ENCODE results near the gene GSTM2.

The GSTM2 gene

GRCh38 chr1:109630081-109630897 is 37.6 kb upstream of the GSTM2 start:
- no peak for DNase-seq

GRCh38 chr1:109630898-109631512 is 36.9 kb upstream of the GSTM2 start:
- no peak for DNase-seq

DNA sequence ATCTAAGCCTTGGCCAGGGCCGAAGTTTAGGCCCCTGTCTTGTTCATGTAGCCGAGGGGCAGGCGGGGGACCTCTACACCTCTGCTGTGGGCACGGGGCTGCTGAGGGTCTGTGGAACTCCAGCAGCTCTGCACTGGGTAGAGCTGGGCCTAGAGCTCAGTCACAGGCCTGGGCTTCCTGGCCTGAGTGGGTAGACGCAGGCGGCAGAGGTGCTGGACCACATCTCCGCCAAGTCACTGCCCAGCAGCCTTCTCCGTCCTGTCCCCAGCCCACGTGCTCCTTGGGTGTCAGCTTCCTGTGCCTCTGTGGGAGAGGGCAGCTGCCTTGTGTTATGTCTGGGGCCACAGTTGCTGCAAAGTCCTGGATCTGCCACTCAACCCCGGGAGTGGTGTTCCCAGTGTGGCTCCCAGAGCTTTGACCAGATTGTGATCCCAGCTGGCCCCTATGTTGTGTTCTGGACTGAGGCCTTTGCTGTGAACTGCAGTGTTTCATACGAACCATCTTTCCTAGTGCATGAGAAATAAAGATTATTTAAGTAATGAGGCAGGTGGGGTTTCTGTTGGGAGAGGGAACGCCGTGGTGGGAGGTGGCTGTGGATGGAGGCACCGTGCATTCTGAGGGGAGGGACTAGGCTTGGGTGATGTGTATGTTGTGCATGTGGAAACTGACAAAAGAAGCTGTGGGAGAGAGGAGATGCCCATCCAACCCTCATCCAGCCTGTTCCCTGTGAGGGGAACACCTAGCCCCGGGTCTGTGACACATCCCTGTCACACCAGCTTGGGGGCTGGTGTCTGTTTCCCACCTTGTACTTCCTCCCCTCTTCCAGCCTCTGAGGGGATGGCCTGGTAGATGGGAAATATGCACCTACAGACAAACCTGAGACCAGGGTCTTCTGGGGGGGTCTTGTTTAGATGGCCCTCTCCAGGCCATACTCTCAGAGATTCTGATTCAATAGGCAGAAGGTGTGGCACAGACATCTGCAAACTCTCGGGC is 36.0 kb upstream of the GSTM2 start:
- no peak for DNase-seq

- no peak for DNase-seq
These were observed 35.0 kb upstream of the GSTM2 start for GRCh38 chr1:109632671-109633346.

GRCh38 chr1:109634292-109634691 is 33.6 kb upstream of the GSTM2 start:
- DNase-seq, result peak; percentile 67

- DNase-seq, result no peak
These were observed 32.8 kb upstream of the GSTM2 start for GRCh38 chr1:109634771-109635750.

- no peak for DNase-seq
These were observed 32.0 kb upstream of the GSTM2 start for GRCh38 chr1:109635862-109636200.

DNA sequence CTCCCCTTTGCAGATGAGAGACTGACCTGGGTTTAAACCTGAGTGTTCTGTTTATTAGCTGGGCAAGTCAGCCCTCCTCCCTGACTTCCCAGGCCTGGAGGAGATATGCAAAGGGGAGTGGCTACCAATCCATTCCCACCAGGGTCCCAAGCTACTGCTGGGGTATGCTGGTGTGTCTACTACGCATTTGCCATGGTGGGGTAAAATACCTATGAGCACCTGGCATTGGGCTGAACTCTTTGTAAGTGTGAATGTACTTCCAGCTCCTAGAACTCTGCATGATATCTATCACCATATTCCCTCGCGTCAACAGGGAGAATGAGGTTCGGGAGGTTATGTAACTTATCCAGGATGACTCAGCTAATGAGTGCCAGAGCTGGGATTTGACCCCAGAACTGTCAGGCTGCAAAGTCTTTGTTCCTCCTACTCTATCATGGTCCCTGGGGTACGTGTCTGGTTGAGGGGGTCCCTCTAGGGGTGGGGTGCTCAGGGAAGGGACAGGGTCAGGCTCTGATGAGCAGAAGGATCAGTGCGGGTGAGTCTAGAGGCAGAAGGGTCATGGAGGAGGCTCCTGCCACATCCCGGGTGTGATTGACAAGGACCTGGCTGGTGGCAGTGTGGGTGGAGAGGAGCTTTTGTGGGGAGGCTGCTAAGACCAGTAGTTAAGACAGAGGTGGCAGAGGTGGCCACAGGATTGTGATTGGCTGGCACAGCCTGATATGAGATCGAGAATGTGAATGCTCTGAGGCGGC is 31.5 kb upstream of the GSTM2 start:
- no peak for DNase-seq

- no peak for DNase-seq
These were observed 30.4 kb upstream of the GSTM2 start for GRCh38 chr1:109637446-109637845.

- DNase-seq, result no peak
These were observed 28.6 kb upstream of the GSTM2 start for GRCh38 chr1:109639063-109639840.

DNA sequence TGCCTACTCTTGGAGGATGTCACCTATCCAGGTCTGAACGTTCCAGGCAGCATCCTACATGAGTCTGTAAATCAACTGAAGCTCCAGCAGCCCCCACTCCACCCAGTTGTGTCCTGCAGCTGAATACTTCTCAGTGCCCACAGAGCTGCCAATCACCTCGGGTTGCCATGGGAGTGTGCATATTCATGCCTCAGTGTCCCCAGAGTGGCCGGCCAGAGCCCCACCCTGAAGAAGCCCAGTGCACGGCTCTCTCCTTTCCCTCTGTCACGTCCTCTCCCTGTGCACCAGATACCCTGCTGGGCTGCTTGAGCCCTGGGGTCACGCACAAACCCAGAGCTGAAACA is 28.0 kb upstream of the GSTM2 start:
- no peak for DNase-seq

- peak; percentile 88 for DNase-seq
These were observed 27.5 kb upstream of the GSTM2 start for GRCh38 chr1:109640285-109640865.

DNA sequence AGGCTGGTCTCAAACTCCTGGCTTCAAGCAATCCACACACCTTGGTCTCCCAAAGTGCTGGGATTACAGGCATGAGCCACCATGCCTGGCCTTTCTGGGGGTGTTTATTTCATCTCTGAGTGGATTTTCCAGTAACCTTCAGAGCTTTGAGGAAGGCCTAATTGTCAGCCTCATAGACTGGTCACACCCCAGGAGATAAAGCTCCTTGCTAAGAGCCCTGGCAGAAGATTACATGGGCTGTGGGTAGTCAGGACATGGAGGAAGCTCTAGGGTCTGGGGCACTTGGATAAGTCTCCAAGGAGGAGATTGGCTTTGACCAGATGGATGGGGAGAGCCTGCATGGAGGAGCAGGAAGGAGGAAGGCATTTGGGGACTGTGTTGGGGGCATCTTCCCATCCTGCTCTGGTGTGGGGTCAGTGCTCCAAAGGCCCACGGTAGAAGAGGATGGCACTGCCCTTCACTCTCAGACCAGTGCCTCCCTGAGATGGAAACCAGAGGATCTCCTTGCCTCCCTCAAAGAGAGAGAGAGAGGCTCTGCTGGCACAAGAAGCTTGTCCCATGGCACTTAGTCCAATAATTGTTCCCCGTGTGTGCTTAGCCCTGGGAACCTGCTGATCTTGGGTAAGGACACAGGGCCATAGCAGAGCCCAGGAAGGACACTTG is 26.6 kb upstream of the GSTM2 start:
- no peak for DNase-seq

DNA sequence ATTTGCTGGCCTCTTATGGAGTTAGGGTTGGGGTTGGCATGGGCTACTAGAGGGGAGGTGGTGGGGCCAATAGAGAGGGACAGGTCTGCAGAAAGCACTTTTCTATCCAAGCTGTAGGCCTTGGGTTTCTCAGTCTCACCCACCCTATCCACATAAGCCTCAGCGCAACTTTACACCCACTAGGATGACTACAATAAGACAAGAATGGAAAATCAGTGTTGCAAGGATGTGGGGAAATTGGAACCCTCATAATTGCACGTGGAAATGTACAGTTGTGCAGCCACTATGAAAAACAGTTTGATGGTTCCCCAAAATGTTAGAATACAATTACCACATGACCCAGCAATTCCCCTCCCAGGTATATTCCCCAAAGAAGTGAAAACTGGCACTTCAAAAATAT is 26.0 kb upstream of the GSTM2 start:
- peak; percentile 60 for DNase-seq

GRCh38 chr1:109642626-109643025 is 25.2 kb upstream of the GSTM2 start:
- DNase-seq, result peak; percentile 59

DNA sequence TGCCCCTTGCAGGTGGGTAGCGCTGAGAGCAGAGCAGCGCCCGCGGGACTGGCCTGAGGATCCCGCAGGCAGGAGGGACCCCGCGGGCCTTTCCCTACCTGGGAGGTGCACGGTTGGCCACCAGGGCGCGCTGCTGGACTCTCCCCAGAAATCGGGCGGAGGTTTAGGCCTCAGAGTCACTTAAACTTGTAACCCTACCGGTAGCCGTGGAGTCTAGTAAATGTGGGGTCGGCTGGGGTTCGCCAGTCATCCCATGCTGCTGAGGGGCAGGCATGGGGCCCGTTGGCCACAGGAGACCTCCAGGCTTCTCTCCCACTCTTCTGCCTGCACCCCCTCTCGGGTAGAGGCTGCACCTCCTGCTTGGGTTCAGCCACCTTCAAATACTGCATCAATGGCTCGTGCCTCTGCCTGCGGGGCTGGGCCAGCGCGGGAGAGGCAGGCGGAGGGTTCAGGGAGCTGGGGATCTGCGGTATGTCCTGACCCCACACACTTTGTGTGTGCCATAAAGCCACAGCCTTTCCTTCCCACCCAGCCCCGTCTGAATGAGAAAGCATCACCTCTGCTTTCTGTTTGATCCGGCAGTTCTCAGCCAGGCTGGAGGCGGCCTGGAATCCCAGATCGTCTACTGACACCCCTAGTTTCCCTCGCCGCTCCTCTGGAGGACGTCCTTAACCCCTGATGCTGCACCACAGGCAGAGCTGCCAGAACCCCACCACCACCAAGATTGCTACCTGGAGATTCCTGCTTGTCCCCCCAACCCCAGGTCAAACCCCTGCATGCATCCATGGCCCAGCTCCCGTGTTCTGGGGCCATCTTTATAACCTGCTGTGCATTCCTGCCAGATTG is 24.2 kb upstream of the GSTM2 start:
- peak; percentile 84 for DNase-seq

- no peak for DNase-seq
These were observed 23.2 kb upstream of the GSTM2 start for GRCh38 chr1:109644670-109645069.

- DNase-seq, result peak; percentile 32
These were observed 18.4 kb upstream of the GSTM2 start for GRCh38 chr1:109649491-109649914.
